A172 (cell line): ENCODE data around the gene P2RY8. TPM values are rescaled to one million over a fixed set of nuclear protein-coding genes. Genes with fewer than 3 reads are reported as not detected.
"Not testable (repeated sequence)": the region's sequence is repeated elsewhere in the genome, so short reads cannot be mapped to it uniquely, and the experiment has no call there.

ENCODE experiments used
- DNase-seq: peaks from one replicate; pipeline ENCODE4 v3.0.0-alpha.2; 2015; ENCODE audit warnings: low spot score
- total RNA-seq: library from RNA; depleted of rRNA; stranded (reverse); fragments of >200 nt; shearing (Covaris generic); gene quantifications from 2 replicates; pipeline ENCODE4 v1.2.3, GENCODE V29; 2014

The P2RY8 gene
- total RNA-seq, 1 experiment from 2014 or later, result not detected

GRCh38 chrX:1446984-1447968 is 89.7 kb downstream of the P2RY8 start:
- not testable (repeated sequence) for DNase-seq

GRCh38 chrX:1444561-1445500 is 92.2 kb downstream of the P2RY8 start:
- DNase-seq, result no peak

GRCh38 chrX:1443496-1444075 is 93.4 kb downstream of the P2RY8 start:
- no peak for DNase-seq

GRCh38 chrX:1442724-1443367 is 94.1 kb downstream of the P2RY8 start:
- DNase-seq, result no peak

- DNase-seq, result no peak
Observed at GRCh38 chrX:1442016-1442665, 94.8 kb downstream of the P2RY8 start.

GRCh38 chrX:1440506-1440905 is 96.5 kb downstream of the P2RY8 start:
- no peak for DNase-seq

GRCh38 chrX:1435241-1435895 is 101.6 kb downstream of the P2RY8 start:
- no peak for DNase-seq

GRCh38 chrX:1434871-1435240 is 102.1 kb downstream of the P2RY8 start:
- no peak for DNase-seq

GRCh38 chrX:1433646-1434357 is 103.2 kb downstream of the P2RY8 start:
- no peak for DNase-seq

- DNase-seq, result no peak
Observed at GRCh38 chrX:1430451-1430850, 106.5 kb downstream of the P2RY8 start.

- DNase-seq, result no peak
Observed at GRCh38 chrX:1427756-1428155, 109.2 kb downstream of the P2RY8 start.

GRCh38 chrX:1426321-1426720 is 110.7 kb downstream of the P2RY8 start:
- DNase-seq, result not testable (repeated sequence)

- no peak for DNase-seq
Observed at GRCh38 chrX:1425381-1425780, 111.6 kb downstream of the P2RY8 start.

GRCh38 chrX:1424147-1424851 is 112.7 kb downstream of the P2RY8 start:
- no peak for DNase-seq

- DNase-seq, result no peak
Observed at GRCh38 chrX:1423215-1423614, 113.8 kb downstream of the P2RY8 start.

- no peak for DNase-seq
Observed at GRCh38 chrX:1422135-1422465, 114.9 kb downstream of the P2RY8 start.

GRCh38 chrX:1421433-1422134 is 115.4 kb downstream of the P2RY8 start:
- no peak for DNase-seq

GRCh38 chrX:1420371-1420770 is 116.6 kb downstream of the P2RY8 start:
- no peak for DNase-seq
